SW480 (cell line): ENCODE data around the gene ILF3.
A peak's percentile ranks its signal among the peaks of the same experiment; 100 is the strongest.

Source experiments
- DNase-seq: peaks from one replicate; pipeline ENCODE4 v3.0.0-alpha.2; 2016; ENCODE audit warnings: low spot score

ILF3 gene

GRCh38 chr19:10695401-10696398 is 41.6 kb downstream of the ILF3 start:
- peak; percentile 92 for DNase-seq

- DNase-seq, result peak; percentile 53
Measured at GRCh38 chr19:10699650-10700335, 45.6 kb downstream of the ILF3 start.

- peak; percentile 49 for DNase-seq
Measured at GRCh38 chr19:10701955-10702525, 47.9 kb downstream of the ILF3 start.

- DNase-seq, result no peak
Measured at GRCh38 chr19:10706990-10707389, 52.8 kb downstream of the ILF3 start.

- no peak for DNase-seq
Measured at GRCh38 chr19:10707440-10707839, 53.3 kb downstream of the ILF3 start.

- DNase-seq, result no peak
Measured at GRCh38 chr19:10708291-10708690, 54.1 kb downstream of the ILF3 start.

- no peak for DNase-seq
Measured at GRCh38 chr19:10712045-10712444, 57.9 kb downstream of the ILF3 start.

GRCh38 chr19:10712754-10713153 is 58.6 kb downstream of the ILF3 start:
- DNase-seq, result no peak

- no peak for DNase-seq
Measured at GRCh38 chr19:10713317-10713716, 59.2 kb downstream of the ILF3 start.

GRCh38 chr19:10717054-10717355 is 62.9 kb downstream of the ILF3 start:
- no peak for DNase-seq

- peak; percentile 100 for DNase-seq
Measured at GRCh38 chr19:10717356-10718204, 63.4 kb downstream of the ILF3 start, which contains the start of gene DNM2. Gene DNM2 (plus strand): TSS chr19:10718079. CDS start chr19:10718243, 164 bp downstream.

- DNase-seq, result no peak
Measured at GRCh38 chr19:10718205-10719196, 64.4 kb downstream of the ILF3 start.

- no peak for DNase-seq
Measured at GRCh38 chr19:10719466-10719961, 65.4 kb downstream of the ILF3 start.

GRCh38 chr19:10720607-10721125 is 66.5 kb downstream of the ILF3 start:
- no peak for DNase-seq

GRCh38 chr19:10723591-10723990 is 69.4 kb downstream of the ILF3 start:
- no peak for DNase-seq

- no peak for DNase-seq
Measured at GRCh38 chr19:10724573-10725071, 70.5 kb downstream of the ILF3 start.

GRCh38 chr19:10725415-10725814 is 71.3 kb downstream of the ILF3 start:
- DNase-seq, result no peak

- DNase-seq, result no peak
Measured at GRCh38 chr19:10726268-10726667, 72.1 kb downstream of the ILF3 start.

GRCh38 chr19:10727685-10728201 is 73.6 kb downstream of the ILF3 start:
- DNase-seq, result no peak

GRCh38 chr19:10729411-10729810 is 75.3 kb downstream of the ILF3 start:
- no peak for DNase-seq
